Subcutaneous adipose tissue (tissue), 4 donors: Measurements from ENCODE around the gene KRTAP5-6. TPM values are rescaled to one million over a fixed set of nuclear protein-coding genes. Genes with fewer than 3 reads are reported as not detected.

Experiments used
- total RNA-seq, 4 donors: library from RNA; depleted of rRNA; stranded (reverse); fragments of >200 nt; gene quantifications; one replicate each; pipeline ENCODE4 v1.1.0, GENCODE V29; 2016
- TF ChIP-seq, protein P1 (sequence below): fragments of 450-650 bp; IDR thresholded peaks from one replicate; pipeline ENCODE4 v1.5.1; 2016; ENCODE audit warnings: low read depth, mild to moderate bottlenecking, control low read depth, antibody characterized with exemption, moderate library complexity

Gene KRTAP5-6
- total RNA-seq, 4 donors from 2014 or later = not detected

DNA sequence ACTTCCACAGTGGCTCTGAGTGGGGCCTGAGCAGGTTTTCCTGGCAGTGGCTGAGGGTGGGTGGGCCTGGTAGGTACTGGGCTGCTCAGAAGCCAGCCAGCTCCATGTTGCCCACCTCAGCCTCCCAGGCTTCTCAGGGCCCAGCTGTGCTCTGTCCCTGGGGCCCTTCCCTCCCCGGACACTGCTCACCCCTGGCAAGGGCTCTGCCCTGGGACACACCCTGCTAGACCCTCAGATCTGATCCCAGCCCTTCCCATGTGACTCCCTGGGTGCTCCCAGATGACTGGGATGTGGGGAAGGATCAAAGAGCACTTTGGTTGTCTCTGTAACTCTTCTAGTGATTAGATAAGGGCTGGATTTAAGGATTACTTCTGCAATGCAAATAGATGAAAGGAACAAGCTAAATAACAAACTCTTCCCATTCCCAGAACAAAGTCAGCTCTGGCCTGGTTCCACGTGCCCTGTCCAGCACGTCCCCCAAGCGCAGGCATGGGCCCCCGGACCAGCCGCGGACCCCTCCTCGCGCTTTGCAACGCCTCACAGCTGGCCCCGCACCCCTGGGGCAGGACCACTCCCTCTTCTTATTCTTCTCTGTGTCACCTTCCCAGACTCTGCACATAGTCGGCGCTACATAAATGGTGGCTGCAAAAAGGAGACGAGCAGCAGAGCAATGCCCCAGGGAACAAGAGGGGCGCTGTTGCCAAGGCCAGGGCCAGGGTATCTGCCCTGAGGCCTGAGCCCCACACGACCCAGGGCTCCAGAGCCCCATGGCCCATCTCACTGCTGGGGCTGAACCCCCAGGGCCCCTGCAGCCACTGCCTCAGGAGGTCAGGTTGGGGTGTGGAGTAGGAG, 5.7 kb upstream of the KRTAP5-6 start:
- TF ChIP-seq, protein P1, sequence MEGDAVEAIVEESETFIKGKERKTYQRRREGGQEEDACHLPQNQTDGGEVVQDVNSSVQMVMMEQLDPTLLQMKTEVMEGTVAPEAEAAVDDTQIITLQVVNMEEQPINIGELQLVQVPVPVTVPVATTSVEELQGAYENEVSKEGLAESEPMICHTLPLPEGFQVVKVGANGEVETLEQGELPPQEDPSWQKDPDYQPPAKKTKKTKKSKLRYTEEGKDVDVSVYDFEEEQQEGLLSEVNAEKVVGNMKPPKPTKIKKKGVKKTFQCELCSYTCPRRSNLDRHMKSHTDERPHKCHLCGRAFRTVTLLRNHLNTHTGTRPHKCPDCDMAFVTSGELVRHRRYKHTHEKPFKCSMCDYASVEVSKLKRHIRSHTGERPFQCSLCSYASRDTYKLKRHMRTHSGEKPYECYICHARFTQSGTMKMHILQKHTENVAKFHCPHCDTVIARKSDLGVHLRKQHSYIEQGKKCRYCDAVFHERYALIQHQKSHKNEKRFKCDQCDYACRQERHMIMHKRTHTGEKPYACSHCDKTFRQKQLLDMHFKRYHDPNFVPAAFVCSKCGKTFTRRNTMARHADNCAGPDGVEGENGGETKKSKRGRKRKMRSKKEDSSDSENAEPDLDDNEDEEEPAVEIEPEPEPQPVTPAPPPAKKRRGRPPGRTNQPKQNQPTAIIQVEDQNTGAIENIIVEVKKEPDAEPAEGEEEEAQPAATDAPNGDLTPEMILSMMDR = no peak

DNA sequence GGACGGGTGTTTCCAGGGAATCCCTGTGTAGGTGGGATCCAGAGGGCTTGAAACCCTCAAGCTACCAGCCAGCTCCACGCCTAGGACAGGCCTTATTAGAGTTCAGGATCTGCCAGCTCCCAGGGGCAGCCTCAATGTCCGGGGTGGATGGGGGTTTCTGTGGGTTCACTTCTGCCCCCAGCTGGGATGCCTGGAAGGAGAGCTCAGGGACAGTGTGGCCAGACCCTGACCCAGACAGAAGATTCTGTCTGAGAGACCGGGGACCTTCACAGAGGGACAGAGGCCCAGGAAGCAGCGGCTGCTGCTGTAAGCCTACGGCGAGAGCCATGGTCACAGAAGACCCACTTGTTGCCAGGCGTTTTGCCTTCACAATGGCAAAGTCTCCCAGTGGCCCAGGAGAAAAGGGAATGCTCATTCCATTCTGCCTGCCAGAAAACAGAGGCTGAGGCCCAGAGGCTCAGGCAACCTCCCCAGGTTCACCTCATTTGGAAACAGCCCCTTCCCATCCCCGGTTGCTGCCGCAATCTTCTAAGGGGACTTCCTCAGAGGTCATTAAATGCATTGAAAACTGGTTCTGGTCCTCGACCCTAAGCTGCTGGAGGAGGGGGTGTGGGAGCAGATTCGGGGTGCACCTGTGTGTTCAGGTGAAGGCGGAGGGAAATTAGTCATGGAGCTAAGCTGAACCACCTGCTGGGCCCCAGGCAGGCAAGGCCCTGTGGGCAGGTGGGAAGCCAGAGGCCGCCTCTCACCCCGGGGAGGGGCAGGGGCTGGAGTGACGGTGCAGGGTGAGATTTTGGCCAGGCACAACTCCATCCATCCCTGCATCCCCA, 4.9 kb upstream of the KRTAP5-6 start:
- TF ChIP-seq, protein P1 = no peak

DNA sequence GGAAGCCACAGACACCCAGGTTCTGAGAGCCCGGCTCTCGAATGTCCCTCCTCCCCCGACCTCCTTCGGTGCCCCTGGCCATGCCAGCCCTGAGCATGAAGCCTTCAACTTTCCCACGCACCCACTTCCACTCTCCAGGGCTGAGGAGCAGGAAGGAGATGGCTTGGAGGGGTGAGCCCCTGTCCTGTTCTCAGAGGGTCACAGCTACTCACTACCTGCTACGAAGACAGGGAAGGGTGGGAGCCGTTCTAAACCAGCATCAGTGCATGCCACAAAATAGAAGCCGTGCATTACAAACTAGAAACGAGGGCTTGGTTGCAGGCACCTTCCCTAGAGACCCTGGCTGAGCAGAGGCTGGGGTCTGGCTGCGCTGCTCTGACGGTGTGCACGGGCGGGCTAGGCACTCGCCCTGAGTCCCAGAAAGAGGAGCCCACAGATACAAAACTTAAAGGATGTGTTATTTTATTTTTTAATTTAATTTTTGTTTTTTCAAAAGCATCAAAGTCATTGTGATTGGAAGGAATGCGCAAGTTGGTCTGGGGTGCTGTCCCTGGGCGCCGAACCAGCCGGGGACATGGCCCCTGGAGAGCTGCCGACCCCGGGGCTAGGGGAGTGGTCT, 4.2 kb upstream of the KRTAP5-6 start:
- TF ChIP-seq, protein P1 = no peak

DNA sequence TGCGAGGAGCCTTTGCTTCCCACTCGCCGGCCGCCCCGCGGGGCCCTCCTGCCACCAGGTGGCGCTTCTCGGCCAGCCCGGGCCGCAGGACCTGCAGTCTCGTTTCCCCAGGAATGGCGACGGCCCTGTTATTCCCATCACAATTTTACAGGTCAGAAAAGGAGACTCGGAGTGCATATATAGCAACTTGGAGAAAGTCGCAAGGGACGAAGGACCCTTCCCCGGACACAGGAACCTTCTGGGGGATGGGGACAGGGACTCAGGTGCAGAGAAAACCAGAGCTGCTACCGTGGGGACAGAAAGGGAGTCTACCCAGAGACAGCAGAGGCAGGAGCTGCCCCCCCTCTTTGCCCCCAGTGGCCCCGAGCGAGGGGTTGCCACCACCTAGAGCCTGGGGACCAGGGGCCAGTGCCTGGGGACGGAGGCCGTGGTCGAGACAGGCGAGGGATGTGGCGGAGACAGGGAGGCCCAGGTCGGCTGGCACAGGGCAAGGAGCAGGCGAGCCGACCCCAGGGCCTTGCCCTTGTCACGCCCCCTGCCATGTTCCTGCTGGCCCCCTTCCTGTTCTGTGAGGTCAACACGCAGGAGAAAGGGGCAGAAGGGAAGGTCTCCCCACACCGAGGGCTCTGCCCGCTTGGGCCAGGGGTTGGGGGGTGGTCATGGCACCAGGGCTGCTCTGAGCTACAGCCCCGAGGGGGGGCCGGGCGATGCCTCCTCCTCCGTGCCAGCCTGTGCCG, 3.5 kb upstream of the KRTAP5-6 start:
- TF ChIP-seq, protein P1 = no peak

GRCh38 chr11:1694064-1694845, 2.7 kb upstream of the KRTAP5-6 start:
- TF ChIP-seq, protein P1 = no peak

GRCh38 chr11:1694846-1695547, 2.0 kb upstream of the KRTAP5-6 start:
- TF ChIP-seq, protein P1 = no peak
